Spleen (tissue), 11 donors: Measurements from ENCODE around the gene DCTN2. TPM values are rescaled to one million over a fixed set of nuclear protein-coding genes. Genes with fewer than 3 reads are reported as not detected.

ENCODE experiments used
- DNase-seq: peaks from one replicate; pipeline ENCODE4 v3.0.0-alpha.2; 2020
- H3K27ac ChIP-seq, 8 donors: fragments of 200-600 bp; sonication (generic) in 7 of 8; 1 replicate in 4 of 8; 2 replicates in 4 of 8; pipeline versions ENCODE4 v1.5.0 to v1.8.0; 2016 to 2021; ENCODE audit warnings: inconsistent platforms in 4 of 8, mild to moderate bottlenecking in 4 of 8, moderate library complexity in 1 of 8
- H3K27me3 ChIP-seq, 7 donors: fragments of 200-600 bp; sonication (generic) in 6 of 7; replicated peaks in 1 of 7; 1 replicate in 4 of 7; 2 replicates in 3 of 7; pipeline versions ENCODE4 v1.5.0 to v1.8.0; 2016 to 2021; ENCODE audit warnings: inconsistent platforms in 3 of 7, mild to moderate bottlenecking in 1 of 7
- H3K36me3 ChIP-seq, 6 donors: fragments of 200-600 bp; sonication (generic) in 5 of 6; 1 replicate in 4 of 6; 2 replicates in 2 of 6; pipeline versions ENCODE4 v1.5.0 to v1.8.0; 2016 to 2021; ENCODE audit warnings: inconsistent platforms in 2 of 6
- H3K4me1 ChIP-seq, 6 donors: fragments of 200-600 bp; sonication (generic) in 5 of 6; 1 replicate in 3 of 6; 2 replicates in 3 of 6; pipeline versions ENCODE4 v1.5.0 to v1.8.0; 2016 to 2021; ENCODE audit warnings: inconsistent platforms in 3 of 6
- H3K4me3 ChIP-seq, 8 donors: fragments of 200-600 bp; sonication (generic) in 7 of 8; 1 replicate in 4 of 8; 2 replicates in 4 of 8; pipeline versions ENCODE4 v1.5.0 to v1.8.0; 2016 to 2021; ENCODE audit warnings: inconsistent platforms in 4 of 8, mild to moderate bottlenecking in 4 of 8, moderate library complexity in 2 of 8
- H3K9me3 ChIP-seq, 8 donors: fragments of 200-600 bp; sonication (generic) in 7 of 8; 1 replicate in 4 of 8; 2 replicates in 4 of 8; pipeline versions ENCODE4 v1.5.0 to v1.8.0; 2016 to 2021; ENCODE audit warnings: inconsistent platforms in 4 of 8
- POLR2A ChIP-seq, 3 donors: fragments of 450-650 bp; IDR thresholded peaks; one replicate each; pipeline ENCODE4 v1.5.1; 2017; ENCODE audit warnings: antibody characterized with exemption in 3 of 3, mild to moderate bottlenecking in 1 of 3
- POLR2AphosphoS5 ChIP-seq, 3 donors: sonication (generic); formaldehyde crosslinking; IDR thresholded peaks; one replicate each; pipeline ENCODE4 v1.5.1; 2017; ENCODE audit warnings: antibody characterized with exemption in 3 of 3
- WGBS, 5 donors: extraction: QIAGEN DNeasy Blood & Tissue Kit in 3 of 5; methylation state at CpG; one replicate each; pipeline versions ENCODE4 v1.1.5 to v1.1.7; 2013 to 2018; 5-methylcytosine and 5-hydroxymethylcytosine counted together
- intact Hi-C: fragments of 100-400 bp; cut with DNase I; formaldehyde crosslinking; loops from one replicate; pipeline ENCODE4 v1.15.0; 2023; ENCODE audit warnings: low total_unique reads
- polyA plus RNA-seq, 3 donors: library from polyadenylated mRNA; stranded (reverse); fragments of 200-250 nt; gene quantifications; one replicate each; pipeline ENCODE4 v1.2.1, GENCODE V29; 2013
- total RNA-seq, 7 donors: library from RNA; depleted of rRNA in 3 of 7; stranded (reverse); fragments of >200 nt in 3 of 7; fragmentation: NEBNext Ultra II Directional in 4 of 7; extraction: Animal tissue kit (Norgen Biotek cat#: 25700) in 4 of 7; gene quantifications; one replicate each; pipeline versions ENCODE4 v1.1.0 to v1.2.1, GENCODE V29; 2016 to 2021
- TF ChIP-seq, protein P1 (sequence below), 11 experiments: fragments of 200-600 bp in 7 of 11; fragments of 450-650 bp in 4 of 11; sonication (generic) in 4 of 11; IDR thresholded peaks in 8 of 11; conservative IDR thresholded peaks in 3 of 11; 1 replicate in 7 of 11; 2 replicates in 4 of 11; pipeline versions ENCODE4 v1.4.0 to v1.8.0; 2016 to 2021; ENCODE audit warnings: antibody characterized with exemption in 11 of 11, inconsistent platforms in 4 of 11, mild to moderate bottlenecking in 1 of 11
- donor health status: healthy with polysubstance abuse.
- donor health status: DM: no; HTN: no; CAD: no; lungs with moderate emphysema.
- donor health status: DM: no; HTN: no; CAD: no.
- donor health status: Bipolar disorder and iron deficiency.
- donor health status: healthy.
- donor health status: DM: no; HTN: no; CAD: no.
- donor health status: DM: yes; HTN: yes; CAD: no.

DCTN2 gene
- total and polyA plus RNA-seq, 10 donors = 53.3 to 152 (median 88.8) TPM

DNA sequence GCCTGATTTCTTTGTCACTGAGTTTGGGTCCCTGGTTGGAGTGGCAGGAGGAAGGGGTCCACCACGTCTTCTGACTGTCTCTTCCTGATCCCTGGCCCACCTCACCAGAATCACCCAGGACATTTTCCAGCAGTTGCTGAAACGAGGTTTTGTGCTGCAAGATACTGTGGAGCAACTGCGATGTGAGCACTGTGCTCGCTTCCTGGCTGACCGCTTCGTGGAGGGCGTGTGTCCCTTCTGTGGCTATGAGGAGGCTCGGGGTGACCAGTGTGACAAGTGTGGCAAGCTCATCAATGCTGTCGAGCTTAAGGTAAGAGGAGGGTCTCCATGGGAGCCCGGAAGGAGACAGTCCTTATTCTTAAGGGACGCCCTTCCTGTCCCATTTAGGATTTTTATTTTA lies 46.8 kb downstream of the DCTN2 start:
- no peak for TF ChIP-seq POLR2AphosphoS5 (IDR thresholded peaks at IDR 0.05)
- no peak for TF ChIP-seq POLR2A (IDR thresholded peaks at IDR 0.05)
- TF ChIP-seq, protein P1, sequence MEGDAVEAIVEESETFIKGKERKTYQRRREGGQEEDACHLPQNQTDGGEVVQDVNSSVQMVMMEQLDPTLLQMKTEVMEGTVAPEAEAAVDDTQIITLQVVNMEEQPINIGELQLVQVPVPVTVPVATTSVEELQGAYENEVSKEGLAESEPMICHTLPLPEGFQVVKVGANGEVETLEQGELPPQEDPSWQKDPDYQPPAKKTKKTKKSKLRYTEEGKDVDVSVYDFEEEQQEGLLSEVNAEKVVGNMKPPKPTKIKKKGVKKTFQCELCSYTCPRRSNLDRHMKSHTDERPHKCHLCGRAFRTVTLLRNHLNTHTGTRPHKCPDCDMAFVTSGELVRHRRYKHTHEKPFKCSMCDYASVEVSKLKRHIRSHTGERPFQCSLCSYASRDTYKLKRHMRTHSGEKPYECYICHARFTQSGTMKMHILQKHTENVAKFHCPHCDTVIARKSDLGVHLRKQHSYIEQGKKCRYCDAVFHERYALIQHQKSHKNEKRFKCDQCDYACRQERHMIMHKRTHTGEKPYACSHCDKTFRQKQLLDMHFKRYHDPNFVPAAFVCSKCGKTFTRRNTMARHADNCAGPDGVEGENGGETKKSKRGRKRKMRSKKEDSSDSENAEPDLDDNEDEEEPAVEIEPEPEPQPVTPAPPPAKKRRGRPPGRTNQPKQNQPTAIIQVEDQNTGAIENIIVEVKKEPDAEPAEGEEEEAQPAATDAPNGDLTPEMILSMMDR (IDR thresholded peaks at IDR 0.05 in 8 of 11, conservative IDR thresholded peaks at IDR 0.05 in 3 of 11) = no peak
- DNase-seq = peak; percentile 62
- no peak overlapping the region for H3K4me3 ChIP-seq
- no peaks in the 10 kb centered on the region for H3K9me3 ChIP-seq
- no peaks in the 10 kb centered on the region for H3K27me3 ChIP-seq
- 73 to 96% (median 82%) methylated on average over 11 of the region's 11 CpGs for WGBS, 5 donors
- intact Hi-C loops = no loop called here
- H3K36me3 ChIP-seq = peaks cover 0 to 100% (median 82%) of the 10 kb centered on the region in 6 donors
- H3K27ac ChIP-seq = peak overlapping the region in 3 of 8 donors; percentile 8 to 31 (median 19)
- peaks cover 0 to 12% (median 0%) of the 10 kb centered on the region in 6 donors for H3K4me1 ChIP-seq

DNA sequence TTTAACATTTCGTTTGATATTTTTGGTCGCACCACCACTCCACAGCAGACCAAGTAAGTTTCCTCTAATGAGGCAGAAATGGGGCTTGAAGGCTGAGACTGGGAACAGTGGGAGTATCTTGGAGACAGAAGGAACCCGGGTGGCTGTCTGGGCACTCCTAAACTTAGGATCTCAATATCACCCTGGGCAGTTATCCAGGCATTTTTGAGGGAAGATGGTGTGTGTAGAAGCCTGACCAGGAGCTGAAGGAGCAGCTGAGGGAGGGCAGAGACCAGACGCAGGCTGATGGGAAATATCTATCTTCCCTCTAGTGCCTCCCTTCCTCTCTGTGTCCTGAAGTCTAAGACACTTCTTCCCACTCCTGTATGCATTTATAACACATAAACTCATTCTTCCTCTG lies 48.4 kb downstream of the DCTN2 start:
- 95 to 99% (median 99%) methylated on average over 4 of the region's 4 CpGs for WGBS, 5 donors
- no peaks in the 10 kb centered on the region for H3K27me3 ChIP-seq
- TF ChIP-seq, protein P1 (IDR thresholded peaks at IDR 0.05 in 8 of 11, conservative IDR thresholded peaks at IDR 0.05 in 3 of 11) = no peak
- TF ChIP-seq POLR2AphosphoS5 (IDR thresholded peaks at IDR 0.05) = no peak
- TF ChIP-seq POLR2A (IDR thresholded peaks at IDR 0.05) = no peak
- intact Hi-C loops = no loop called here
- no peak overlapping the region for H3K27ac ChIP-seq
- H3K4me3 ChIP-seq = no peak overlapping the region
- H3K4me1 ChIP-seq = peaks cover 0 to 12% (median 0%) of the 10 kb centered on the region in 6 donors
- H3K36me3 ChIP-seq = peaks cover 0 to 97% (median 76%) of the 10 kb centered on the region in 6 donors
- no peaks in the 10 kb centered on the region for H3K9me3 ChIP-seq
- DNase-seq = no peak

- intact Hi-C loops = no loop called here
- peaks cover 0 to 12% (median 0%) of the 10 kb centered on the region in 6 donors for H3K4me1 ChIP-seq
- DNase-seq = peak; percentile 41
- H3K27ac ChIP-seq = no peak overlapping the region
- WGBS, 5 donors = 88 to 90% (median 89%) methylated on average over 9 of the region's 9 CpGs
- peaks cover 0 to 92% (median 72%) of the 10 kb centered on the region in 6 donors for H3K36me3 ChIP-seq
- no peaks in the 10 kb centered on the region for H3K27me3 ChIP-seq
- no peaks in the 10 kb centered on the region for H3K9me3 ChIP-seq
- TF ChIP-seq POLR2A (IDR thresholded peaks at IDR 0.05) (no peak), POLR2AphosphoS5 (IDR thresholded peaks at IDR 0.05) (peak in 1 of 3 donors; percentile 14)
- TF ChIP-seq, protein P1 (IDR thresholded peaks at IDR 0.05 in 8 of 11, conservative IDR thresholded peaks at IDR 0.05 in 3 of 11) = no peak
- no peak overlapping the region for H3K4me3 ChIP-seq
Observed at GRCh38 chr12:57498132-57498502, 48.9 kb downstream of the DCTN2 start.

- peaks cover 0 to 12% (median 0%) of the 10 kb centered on the region in 6 donors for H3K4me1 ChIP-seq
- no peak for TF ChIP-seq POLR2AphosphoS5 (IDR thresholded peaks at IDR 0.05)
- TF ChIP-seq, protein P1 (IDR thresholded peaks at IDR 0.05 in 8 of 11, conservative IDR thresholded peaks at IDR 0.05 in 3 of 11) = no peak
- TF ChIP-seq POLR2A (IDR thresholded peaks at IDR 0.05) = no peak
- no peaks in the 10 kb centered on the region for H3K9me3 ChIP-seq
- intact Hi-C loops = no loop called here
- H3K4me3 ChIP-seq = no peak overlapping the region
- no peaks in the 10 kb centered on the region for H3K27me3 ChIP-seq
- DNase-seq = peak; percentile 11
- peaks cover 0 to 91% (median 67%) of the 10 kb centered on the region in 6 donors for H3K36me3 ChIP-seq
- no peak overlapping the region for H3K27ac ChIP-seq
- WGBS, 5 donors = 86 to 94% (median 90%) methylated on average over 12 of the region's 12 CpGs
Observed at GRCh38 chr12:57497223-57498131, 49.5 kb downstream of the DCTN2 start.
